ENCODE results near the gene RSPRY1.

RSPRY1 gene

DNA sequence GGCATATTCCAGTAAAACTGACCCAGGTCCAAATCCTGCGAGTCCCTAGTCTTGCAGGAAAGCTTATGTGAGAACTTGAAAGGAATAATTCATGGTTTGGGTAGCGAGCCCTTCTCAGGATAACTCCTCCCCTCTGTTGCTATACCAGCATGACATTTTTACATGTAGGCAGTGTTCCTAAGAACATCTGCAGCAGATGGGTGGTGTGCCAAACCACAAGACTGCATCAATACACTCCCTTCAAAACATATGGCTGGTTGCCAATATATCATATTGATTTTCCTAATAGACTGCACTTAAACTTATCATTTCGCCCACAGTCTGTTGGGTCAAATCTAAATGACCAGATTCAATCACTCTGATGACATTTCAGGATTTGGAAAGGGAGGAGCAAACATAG, 20.2 kb upstream of the RSPRY1 start:
- Histone ChIP-seq H3K27me3 (ENCODE audit: low read depth) (no peaks in the 10 kb centered on the region), H3K36me3 (replicated peaks) (peaks cover 69% of the 10 kb centered on the region), H3K4me1 (no peaks in the 10 kb centered on the region), H3K4me3 (no peak overlapping the region), H3K9me3 (no peaks in the 10 kb centered on the region)
- in situ Hi-C loops (cut with MboI; ENCODE audit: low sequenced_read_pairs), result no loop called here
- DNase-seq (ENCODE audit: low spot score in 2 of 2), result no peak

DNA sequence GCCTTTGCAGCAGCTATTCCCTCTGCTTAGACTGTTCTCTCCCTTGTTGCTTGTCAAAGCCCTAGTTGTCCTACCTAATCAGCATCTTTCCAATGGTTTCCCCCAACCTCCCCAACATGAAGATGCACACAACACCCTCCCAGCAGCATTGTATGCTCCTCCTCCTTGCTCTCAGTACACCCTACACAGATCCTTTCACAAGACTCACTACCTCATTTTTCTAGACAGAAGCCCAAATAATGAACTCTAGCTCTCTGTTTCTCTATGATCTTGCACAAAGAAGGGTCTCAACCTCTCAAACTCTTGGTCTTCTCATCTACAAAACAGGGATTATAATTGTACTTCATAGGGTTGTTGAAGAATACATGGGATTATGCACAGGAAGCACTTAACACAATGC, 19.7 kb upstream of the RSPRY1 start:
- Histone ChIP-seq H3K4me1 (no peaks in the 10 kb centered on the region), H3K36me3 (replicated peaks) (peaks cover 72% of the 10 kb centered on the region), H3K4me3 (no peak overlapping the region), H3K9me3 (no peaks in the 10 kb centered on the region), H3K27me3 (ENCODE audit: low read depth) (no peaks in the 10 kb centered on the region)
- no peak for DNase-seq (ENCODE audit: low spot score in 2 of 2)
- in situ Hi-C loops (cut with MboI; ENCODE audit: low sequenced_read_pairs), result no loop called here

DNA sequence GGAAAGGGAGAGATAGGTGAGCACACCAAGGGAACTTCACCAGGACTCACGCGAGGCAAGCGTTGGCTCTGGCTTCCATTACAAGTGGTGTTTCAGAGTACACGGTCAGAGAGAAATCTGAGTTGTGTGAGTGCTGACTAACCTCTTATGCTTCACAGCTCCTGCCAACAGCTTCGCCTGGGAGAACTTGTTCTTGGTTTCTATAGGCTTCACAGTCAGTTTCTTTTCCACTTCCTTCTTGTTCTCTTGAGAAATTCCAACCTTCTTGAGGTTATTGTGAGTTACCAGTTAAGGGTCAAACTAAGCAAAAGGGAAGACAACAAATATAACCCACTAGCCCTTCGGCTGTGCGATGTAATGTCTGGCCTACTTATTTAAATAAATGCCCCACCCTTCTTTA, 19.2 kb upstream of the RSPRY1 start:
- in situ Hi-C loops (cut with MboI; ENCODE audit: low sequenced_read_pairs), result no loop called here
- H3K9me3 ChIP-seq, result no peaks in the 10 kb centered on the region
- no peak overlapping the region for H3K4me3 ChIP-seq
- H3K36me3 ChIP-seq (replicated peaks), result peaks cover 75% of the 10 kb centered on the region
- DNase-seq (ENCODE audit: low spot score in 2 of 2), result no peak
- H3K27me3 ChIP-seq (ENCODE audit: low read depth), result no peaks in the 10 kb centered on the region
- no peaks in the 10 kb centered on the region for H3K4me1 ChIP-seq

DNA sequence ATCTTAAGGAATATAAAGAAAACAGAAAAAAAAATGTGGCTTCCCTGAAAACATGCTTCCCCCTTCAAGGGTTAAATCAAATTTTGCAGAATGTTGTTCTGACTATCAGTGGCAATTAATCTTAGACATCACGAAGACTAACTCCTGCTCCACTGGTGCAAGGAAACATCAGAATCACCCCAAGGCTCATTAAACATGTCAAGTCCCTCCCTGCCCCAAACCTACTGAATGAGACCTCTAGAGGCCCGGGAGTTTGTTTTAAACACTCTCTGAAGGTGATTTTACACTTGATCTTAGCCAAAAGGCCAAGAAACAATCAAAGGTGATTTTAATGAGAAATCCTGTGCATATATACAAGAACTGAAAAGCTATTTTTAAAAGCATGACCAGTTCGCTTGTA, 18.6 kb upstream of the RSPRY1 start:
- Histone ChIP-seq H3K27me3 (ENCODE audit: low read depth) (no peaks in the 10 kb centered on the region), H3K9me3 (no peaks in the 10 kb centered on the region), H3K36me3 (replicated peaks) (peaks cover 76% of the 10 kb centered on the region), H3K4me1 (no peaks in the 10 kb centered on the region), H3K4me3 (no peak overlapping the region)
- in situ Hi-C loops (cut with MboI; ENCODE audit: low sequenced_read_pairs), result no loop called here
- DNase-seq (ENCODE audit: low spot score in 2 of 2), result no peak

DNA sequence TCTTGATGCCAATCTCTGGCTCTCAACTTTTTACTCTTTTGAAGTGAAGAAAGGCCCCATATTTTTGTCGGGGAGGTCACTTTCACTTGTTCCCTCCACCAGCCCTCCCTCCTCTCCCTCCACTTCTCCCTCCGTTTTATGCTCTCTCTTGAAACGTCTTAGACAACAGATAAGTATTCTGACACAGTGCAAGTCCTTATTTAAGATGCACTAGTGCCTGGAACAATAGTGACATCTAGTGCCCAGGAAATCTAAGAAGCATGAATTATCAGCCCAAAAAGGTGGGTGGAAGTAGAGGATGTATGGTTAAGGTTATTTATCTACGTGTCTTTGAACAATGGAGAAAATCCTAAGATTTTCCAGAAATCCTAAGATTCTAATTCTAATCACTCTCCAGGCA, 18.2 kb upstream of the RSPRY1 start:
- peak in 1 of 2 experiments; percentile 36 for DNase-seq (ENCODE audit: low spot score in 2 of 2)
- H3K36me3 ChIP-seq (replicated peaks), result peaks cover 76% of the 10 kb centered on the region
- no peaks in the 10 kb centered on the region for H3K9me3 ChIP-seq
- no peaks in the 10 kb centered on the region for H3K27me3 ChIP-seq (ENCODE audit: low read depth)
- in situ Hi-C loops (cut with MboI; ENCODE audit: low sequenced_read_pairs), result no loop called here
- H3K4me3 ChIP-seq, result no peak overlapping the region
- H3K4me1 ChIP-seq, result no peaks in the 10 kb centered on the region

DNA sequence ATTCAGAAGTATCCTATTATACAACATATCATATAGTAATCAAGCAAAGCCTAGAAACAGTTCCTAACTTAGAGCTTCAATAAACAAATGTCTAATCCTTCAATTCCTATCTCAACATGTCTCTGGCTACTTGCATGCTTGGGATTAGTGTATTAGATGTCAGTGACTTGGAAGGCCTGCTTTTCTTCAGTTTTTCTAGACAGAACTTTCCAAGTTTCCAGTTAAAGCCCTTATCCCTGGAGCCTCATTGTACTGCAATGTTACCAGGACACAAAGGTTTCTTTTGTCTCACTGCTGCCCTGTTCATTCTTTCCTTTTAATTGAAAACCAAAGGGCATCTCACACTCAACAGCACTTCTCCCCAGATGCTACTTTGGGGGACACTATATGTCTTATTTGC, 16.8 kb upstream of the RSPRY1 start:
- DNase-seq (ENCODE audit: low spot score in 2 of 2), result no peak
- Histone ChIP-seq H3K36me3 (replicated peaks) (peaks cover 70% of the 10 kb centered on the region), H3K27me3 (ENCODE audit: low read depth) (no peaks in the 10 kb centered on the region), H3K4me1 (no peaks in the 10 kb centered on the region), H3K4me3 (no peak overlapping the region), H3K9me3 (no peaks in the 10 kb centered on the region)
- in situ Hi-C loops (cut with MboI; ENCODE audit: low sequenced_read_pairs), result no loop called here

DNA sequence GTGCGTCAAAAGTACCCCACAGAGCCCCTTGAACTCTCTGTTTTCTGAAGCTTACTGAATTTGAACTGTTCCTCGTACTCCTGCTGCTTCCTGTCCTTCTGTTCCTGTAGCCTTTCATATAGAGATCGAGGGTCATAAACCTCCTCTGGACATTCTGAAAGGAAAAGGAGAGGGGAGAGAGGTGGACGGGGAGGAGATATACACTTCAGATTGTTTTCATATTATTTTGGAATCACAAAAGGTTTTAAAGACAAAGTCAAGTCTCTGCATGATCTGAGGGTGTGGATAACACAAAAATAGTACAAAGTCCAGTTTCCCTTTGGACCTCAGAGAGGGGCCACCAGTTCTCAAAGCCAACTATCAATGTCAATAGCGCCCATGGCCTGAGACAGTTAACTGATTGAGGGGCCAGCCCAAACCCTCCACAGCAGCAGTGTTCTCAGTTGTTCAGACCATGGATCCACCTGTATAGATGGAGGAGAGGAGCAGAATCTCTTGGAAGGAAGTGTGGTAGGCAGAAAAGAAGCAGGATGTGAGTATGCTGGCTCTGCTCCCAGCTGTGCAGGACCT, 13.3 kb upstream of the RSPRY1 start:
- DNase-seq (ENCODE audit: low spot score in 2 of 2), result no peak
- in situ Hi-C loops (cut with MboI; ENCODE audit: low sequenced_read_pairs), result no loop called here
- peaks cover under 1% of the 10 kb centered on the region; the same call in 1 of the 2 replicates for H3K4me1 ChIP-seq
- H3K4me3 ChIP-seq, result no peak overlapping the region
- H3K27me3 ChIP-seq (ENCODE audit: low read depth), result no peaks in the 10 kb centered on the region
- no peaks in the 10 kb centered on the region for H3K9me3 ChIP-seq
- H3K36me3 ChIP-seq (replicated peaks), result peaks cover 45% of the 10 kb centered on the region

DNA sequence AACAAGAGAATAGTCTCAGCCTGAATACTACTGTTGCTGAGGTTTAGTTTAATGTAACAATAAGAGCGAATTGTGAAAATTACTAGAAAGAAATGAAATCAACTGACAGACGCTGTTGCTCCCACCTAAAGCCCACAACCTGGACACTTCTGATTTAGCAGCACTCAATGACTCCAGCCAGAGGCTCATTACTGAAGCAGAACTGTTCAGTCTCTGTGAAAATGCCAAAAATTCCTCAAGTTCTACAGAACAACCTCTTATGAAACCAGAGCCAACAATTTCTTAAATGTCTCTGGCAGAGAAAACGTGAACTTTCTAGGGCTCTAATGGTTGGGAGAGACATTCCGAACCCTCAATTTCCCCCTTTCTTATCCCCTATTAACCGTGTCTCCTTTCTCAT, 10.2 kb upstream of the RSPRY1 start:
- in situ Hi-C loops (cut with MboI; ENCODE audit: low sequenced_read_pairs), result no loop called here
- Histone ChIP-seq H3K4me3 (no peak overlapping the region), H3K27me3 (ENCODE audit: low read depth) (no peaks in the 10 kb centered on the region), H3K4me1 (peaks cover 23% of the 10 kb centered on the region), H3K36me3 (replicated peaks) (peaks cover 27% of the 10 kb centered on the region), H3K9me3 (no peaks in the 10 kb centered on the region)
- no peak for DNase-seq (ENCODE audit: low spot score in 2 of 2)

DNA sequence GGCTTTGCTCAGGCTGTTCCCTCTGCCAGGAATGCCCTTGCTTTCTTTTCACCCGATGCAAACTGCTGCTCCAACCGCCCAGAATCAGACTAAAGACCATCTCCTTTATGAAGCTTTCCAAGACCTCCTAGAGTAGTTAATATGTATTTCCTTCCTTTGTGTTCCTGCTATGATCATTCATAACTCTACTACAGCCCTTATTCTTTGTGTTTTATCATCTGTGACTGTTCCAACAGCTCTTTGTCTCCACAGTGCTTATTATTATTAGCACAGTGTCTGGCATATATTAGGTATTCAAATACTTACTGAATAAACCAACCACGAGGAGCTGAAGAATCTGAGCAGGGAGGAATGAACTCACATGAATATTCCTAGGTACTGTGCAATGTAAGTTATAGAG, 7.9 kb upstream of the RSPRY1 start:
- Histone ChIP-seq H3K9me3 (no peaks in the 10 kb centered on the region), H3K4me3 (no peak overlapping the region), H3K36me3 (replicated peaks) (peaks cover 6% of the 10 kb centered on the region; the same call in 1 of the 2 replicates), H3K4me1 (peaks cover 36% of the 10 kb centered on the region), H3K27me3 (ENCODE audit: low read depth) (no peaks in the 10 kb centered on the region)
- peak; percentile 22 to 28 for DNase-seq (ENCODE audit: low spot score in 2 of 2)
- in situ Hi-C loops (cut with MboI; ENCODE audit: low sequenced_read_pairs), result no loop called here

DNA sequence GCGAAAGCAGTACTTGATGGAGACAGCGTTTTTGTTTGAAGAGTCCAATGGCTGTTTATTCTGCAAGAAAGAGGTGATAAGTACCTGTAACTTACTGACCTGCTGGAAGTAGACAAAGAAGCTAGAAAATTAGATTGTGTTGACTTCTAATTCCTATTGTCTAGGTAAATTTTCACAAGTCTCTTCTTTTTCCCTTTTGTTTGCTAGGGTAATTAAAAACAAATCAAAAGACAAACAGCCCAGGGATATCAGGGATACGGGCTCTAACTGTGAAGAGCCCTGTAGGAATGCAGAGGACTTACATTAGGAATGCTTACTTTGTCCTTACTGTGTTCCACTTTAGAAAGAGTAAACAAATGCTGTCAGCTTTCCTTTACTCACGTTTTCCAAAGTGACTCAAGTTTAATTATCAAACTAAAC, 7.3 kb upstream of the RSPRY1 start:
- DNase-seq (ENCODE audit: low spot score in 2 of 2), result no peak
- Histone ChIP-seq H3K27me3 (ENCODE audit: low read depth) (no peaks in the 10 kb centered on the region), H3K4me1 (peaks cover 36% of the 10 kb centered on the region), H3K36me3 (replicated peaks) (no peaks in the 10 kb centered on the region; the same call in 1 of the 2 replicates), H3K4me3 (no peak overlapping the region), H3K9me3 (no peaks in the 10 kb centered on the region)
- in situ Hi-C loops (cut with MboI; ENCODE audit: low sequenced_read_pairs), result no loop called here

DNA sequence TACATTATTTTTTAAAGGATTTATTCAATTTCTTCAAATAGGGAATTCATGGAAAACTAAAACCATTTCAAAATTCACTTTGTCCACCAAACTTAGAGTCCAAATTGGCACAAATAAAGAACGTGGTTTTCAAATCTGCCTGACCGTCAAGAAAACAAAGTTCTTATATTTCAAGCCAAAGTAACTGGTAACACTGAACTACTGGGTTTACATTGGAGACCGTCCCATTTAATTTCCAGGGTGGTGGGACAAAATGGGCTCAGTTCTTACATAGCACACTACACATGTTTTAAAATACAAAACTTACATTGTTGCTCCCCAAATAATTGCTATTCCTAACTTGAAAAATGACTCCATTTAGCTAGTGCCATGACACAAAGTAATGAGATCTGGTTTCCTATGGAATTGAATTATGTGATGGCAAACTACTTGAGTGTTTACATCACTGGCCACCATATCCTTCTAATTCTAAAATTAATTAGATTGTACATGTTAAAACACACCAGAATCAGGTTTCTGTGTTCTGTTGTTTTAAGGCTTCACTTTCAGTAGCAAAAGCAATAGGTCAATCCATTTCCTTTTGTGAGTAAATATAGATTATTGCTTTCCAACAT, 6.8 kb upstream of the RSPRY1 start:
- no peak for DNase-seq (ENCODE audit: low spot score in 2 of 2)
- Histone ChIP-seq H3K27me3 (ENCODE audit: low read depth) (no peaks in the 10 kb centered on the region), H3K4me3 (no peak overlapping the region), H3K9me3 (no peaks in the 10 kb centered on the region), H3K4me1 (peaks cover 36% of the 10 kb centered on the region), H3K36me3 (replicated peaks) (no peaks in the 10 kb centered on the region)
- in situ Hi-C loops (cut with MboI; ENCODE audit: low sequenced_read_pairs), result no loop called here

DNA sequence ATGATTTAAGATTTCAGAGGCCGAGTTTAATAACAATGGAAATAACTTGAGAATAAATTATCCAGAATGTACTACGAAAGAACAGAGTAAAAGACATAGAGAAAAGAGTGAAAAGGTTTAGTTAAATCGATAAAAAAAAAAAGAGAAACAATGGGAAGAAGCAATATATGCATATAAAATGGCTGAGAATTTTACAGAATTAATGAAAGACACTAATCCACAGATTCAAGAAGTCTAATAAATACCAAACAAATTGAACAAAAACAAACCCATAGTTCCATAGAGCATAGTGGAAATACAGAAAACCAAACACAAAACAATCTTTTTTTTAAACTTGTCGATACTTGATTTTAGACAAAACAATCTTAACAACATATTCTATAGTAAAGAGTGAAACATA, 2.0 kb upstream of the RSPRY1 start:
- Histone ChIP-seq H3K4me1 (peaks cover 28% of the 10 kb centered on the region), H3K4me3 (no peak overlapping the region; the same call in 1 of the 2 replicates), H3K36me3 (replicated peaks) (0 out of 2 replicates have a peak, but pooled peaks cover 5% of the 10 kb centered on the region), H3K27me3 (ENCODE audit: low read depth) (no peaks in the 10 kb centered on the region), H3K9me3 (no peaks in the 10 kb centered on the region)
- in situ Hi-C loops (cut with MboI; ENCODE audit: low sequenced_read_pairs), result no loop called here
- no peak for DNase-seq (ENCODE audit: low spot score in 2 of 2)

DNA sequence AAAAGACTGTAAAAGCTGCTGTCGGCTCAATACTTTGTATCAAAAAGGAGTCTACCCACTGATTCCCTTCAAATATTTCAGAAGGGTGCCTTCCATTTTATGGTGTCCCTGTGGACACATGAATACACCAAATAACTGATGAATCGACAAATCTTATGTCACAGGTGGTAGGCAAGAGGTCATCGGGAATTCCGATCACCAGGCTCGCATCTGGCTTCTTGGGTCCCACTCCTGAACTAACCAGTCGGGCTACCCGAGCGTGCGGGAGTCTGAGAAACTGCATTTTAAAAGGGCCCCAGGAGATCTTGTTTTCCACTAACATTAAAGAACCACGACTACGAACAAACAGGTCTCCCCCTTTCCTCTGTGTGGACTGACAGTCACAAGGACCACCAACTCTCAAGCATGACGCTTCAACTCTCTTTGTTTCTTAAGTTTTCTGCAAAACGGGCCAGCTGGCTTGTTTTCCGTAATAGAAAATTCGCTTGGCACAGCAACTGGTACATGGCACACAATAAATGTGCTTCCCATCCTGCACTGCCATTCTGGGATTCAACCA, 1.2 kb upstream of the RSPRY1 start:
- Histone ChIP-seq H3K36me3 (replicated peaks) (0 out of 2 replicates have a peak, but pooled peaks cover 5% of the 10 kb centered on the region), H3K9me3 (no peaks in the 10 kb centered on the region), H3K4me1 (peaks cover 22% of the 10 kb centered on the region), H3K27me3 (ENCODE audit: low read depth) (no peaks in the 10 kb centered on the region), H3K4me3 (peak overlapping the region; percentile 91)
- in situ Hi-C loops (cut with MboI; ENCODE audit: low sequenced_read_pairs), result no loop called here
- no peak for DNase-seq (ENCODE audit: low spot score in 2 of 2)

DNA sequence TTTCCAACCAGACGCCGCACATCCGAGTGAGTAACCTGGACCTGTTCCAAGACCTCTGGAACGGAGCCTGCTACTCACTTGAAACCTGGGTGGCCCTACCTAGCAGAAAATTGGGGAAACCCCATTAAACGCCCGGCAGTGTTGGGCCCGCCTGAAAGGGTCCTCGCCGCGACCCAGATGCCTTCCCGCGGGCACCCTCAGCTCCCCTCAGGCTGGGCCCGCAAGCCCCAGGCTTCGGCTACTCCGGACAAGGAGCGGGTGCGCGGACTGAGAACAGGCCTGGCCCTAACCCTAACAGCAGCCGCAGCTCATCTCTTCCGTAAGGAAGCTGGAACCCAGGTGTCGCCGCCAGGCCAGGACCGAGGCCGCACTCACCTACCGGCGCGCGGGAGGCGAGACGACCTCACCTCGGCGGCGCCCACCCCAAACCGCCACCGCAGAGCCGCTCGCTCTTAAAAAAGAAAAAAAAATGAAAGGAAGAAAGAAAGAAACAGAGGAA, 634 bp upstream of the RSPRY1 start:
- Histone ChIP-seq H3K36me3 (replicated peaks) (0 out of 2 replicates have a peak, but pooled peaks cover 5% of the 10 kb centered on the region), H3K27me3 (ENCODE audit: low read depth) (no peaks in the 10 kb centered on the region), H3K4me3 (peak overlapping the region; percentile 91), H3K4me1 (peaks cover 21% of the 10 kb centered on the region), H3K9me3 (no peaks in the 10 kb centered on the region)
- in situ Hi-C loops (cut with MboI; ENCODE audit: low sequenced_read_pairs), result no loop called here
- no peak for DNase-seq (ENCODE audit: low spot score in 2 of 2)
